MM.1S (cell line): Measurements from ENCODE around the gene KCNQ1.

Source experiments
- DNase-seq: peaks from one replicate; pipeline ENCODE4 v3.0.0-alpha.2; 2015
- H2AFZ ChIP-seq: fragments of 300-600 bp; sonication (generic); 2 replicates; pipeline ENCODE4 v1.6.0; 2016; ENCODE audit warnings: antibody characterized with exemption, low read length
- H3F3A ChIP-seq: fragments of 300-600 bp; sonication (generic); 2 replicates; pipeline ENCODE4 v1.6.1; 2016; ENCODE audit warnings: mild to moderate bottlenecking, antibody characterized with exemption, low read length, moderate library complexity, mixed read lengths; ENCODE audit not compliant: insufficient read depth
- H3K27ac ChIP-seq: fragments of 300-600 bp; sonication (generic); 2 replicates; pipeline ENCODE4 v1.5.1; 2016; ENCODE audit warnings: mild to moderate bottlenecking, low read length
- H3K27me3 ChIP-seq: fragments of 300-600 bp; sonication (generic); replicated peaks from 2 replicates; pipeline ENCODE4 v1.6.0; 2016; ENCODE audit warnings: low read length; ENCODE audit not compliant: insufficient read depth
- H3K36me3 ChIP-seq: fragments of 300-600 bp; sonication (generic); replicated peaks from 2 replicates; pipeline ENCODE4 v1.6.1; 2016; ENCODE audit warnings: mild to moderate bottlenecking, low read length, mixed read lengths; ENCODE audit not compliant: insufficient read depth
- H3K4me1 ChIP-seq: fragments of 300-600 bp; sonication (generic); 2 replicates; pipeline ENCODE4 v1.6.1; 2016; ENCODE audit warnings: low read length, mixed read lengths
- H3K4me2 ChIP-seq: fragments of 300-600 bp; sonication (generic); 2 replicates; pipeline ENCODE4 v1.6.0; 2016; ENCODE audit warnings: low read depth, low read length
- H3K4me3 ChIP-seq: fragments of 300-600 bp; sonication (generic); 2 replicates; pipeline ENCODE4 v1.5.1; 2016; ENCODE audit warnings: low read length, mixed read lengths
- H3K79me2 ChIP-seq: fragments of 300-600 bp; sonication (generic); 2 replicates; pipeline ENCODE4 v1.6.1; 2016; ENCODE audit warnings: mixed run types, low read length, mixed read lengths
- H3K9ac ChIP-seq: fragments of 300-600 bp; sonication (generic); 2 replicates; pipeline ENCODE4 v1.6.1; 2016; ENCODE audit warnings: low read length, mixed read lengths
- H3K9me2 ChIP-seq: fragments of 300-600 bp; sonication (generic); replicated peaks from 2 replicates; pipeline ENCODE4 v1.6.1; 2016; ENCODE audit warnings: mild to moderate bottlenecking, low read length, mixed read lengths; ENCODE audit not compliant: insufficient read depth
- H3K9me3 ChIP-seq: fragments of 300-600 bp; sonication (generic); replicated peaks from 2 replicates; pipeline ENCODE4 v1.6.1; 2016; ENCODE audit warnings: mild to moderate bottlenecking, low read length, mixed read lengths; ENCODE audit not compliant: insufficient read depth
- H4K20me1 ChIP-seq: fragments of 300-600 bp; sonication (generic); 2 replicates; pipeline ENCODE4 v1.6.1; 2016; ENCODE audit warnings: mild to moderate bottlenecking, low read length, moderate library complexity, mixed read lengths; ENCODE audit not compliant: insufficient read depth
- EZH2 ChIP-seq: fragments of 300-600 bp; sonication (generic); optimal IDR thresholded peaks from 2 replicates; pipeline ENCODE3; 2017; ENCODE audit warnings: low read depth, mild to moderate bottlenecking, antibody characterized with exemption, low read length, mixed read lengths
- EZH2phosphoT487 ChIP-seq: fragments of 300-600 bp; sonication (generic); IDR thresholded peaks from 2 replicates; pipeline ENCODE4 v1.6.1; 2018; ENCODE audit warnings: antibody characterized with exemption, low read length
- TF ChIP-seq, protein P1 (sequence below): fragments of 300-600 bp; sonication (generic); IDR thresholded peaks from 2 replicates; pipeline ENCODE4 v1.5.1; 2016; ENCODE audit warnings: antibody characterized with exemption, low read length, mixed read lengths

The KCNQ1 gene

DNA sequence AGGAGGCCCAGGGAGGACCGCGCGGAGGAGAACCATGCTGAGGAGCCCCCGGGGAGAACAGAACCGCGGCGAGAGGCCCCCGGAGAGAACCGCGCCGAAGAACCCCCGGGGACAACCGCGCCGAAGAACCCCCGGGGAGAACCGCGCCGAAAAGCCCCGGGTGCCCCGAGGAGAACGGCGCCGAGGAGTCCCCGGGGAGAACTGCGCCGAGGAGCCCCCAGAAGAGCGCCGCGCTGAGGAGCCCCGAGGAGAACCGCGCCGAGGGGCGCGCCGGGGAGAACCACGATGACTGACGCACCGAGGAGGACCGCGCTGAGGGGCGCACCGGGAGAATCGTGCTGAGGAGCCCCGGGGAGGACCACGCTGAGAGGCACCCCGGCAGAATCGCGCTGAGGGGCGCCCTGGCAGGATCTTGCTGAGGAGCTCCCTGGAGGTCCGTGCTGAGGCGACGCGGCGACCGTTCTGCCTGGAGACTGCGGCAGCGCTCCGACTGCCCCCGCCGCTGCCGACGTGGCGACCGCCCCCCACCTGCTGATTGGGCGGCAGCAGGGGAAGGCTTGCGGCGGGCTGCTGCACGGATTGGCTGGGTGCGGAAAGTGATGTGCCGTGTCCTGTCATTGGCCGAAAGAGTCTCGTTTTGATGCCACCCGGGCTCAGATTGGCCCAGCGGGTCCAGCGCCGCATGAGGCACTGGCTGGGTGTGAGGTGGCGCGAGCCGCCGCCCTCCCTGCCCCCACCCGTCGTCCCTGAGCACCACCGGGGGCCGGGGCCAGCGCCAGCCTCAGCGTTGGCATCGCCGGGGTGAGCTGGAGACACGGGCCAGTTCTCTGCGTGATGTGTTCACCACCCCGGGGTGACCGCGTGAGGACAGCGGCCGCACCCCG, 255.0 kb downstream of the KCNQ1 start, which contains the start of gene KCNQ1OT1:
KCNQ1OT1 (minus strand) TSS at position 464 of the 884 bp plus-strand sequence.
- H3K4me1 ChIP-seq, result no peaks in the 10 kb centered on the region
- DNase-seq, result peak; percentile 88
- peak within 1 kb of the TSS; percentile 75 for H3K4me3 ChIP-seq
- H3F3A ChIP-seq, result no peaks in the 10 kb centered on the region
- no peaks in the 10 kb centered on the region for H3K9me3 ChIP-seq
- H2AFZ ChIP-seq, result peak within 1 kb of the TSS; percentile 11; the same call in 1 of the 2 replicates
- H3K27me3 ChIP-seq, result no peaks in the 10 kb centered on the region
- H3K9me2 ChIP-seq, result no peaks in the 10 kb centered on the region
- peaks cover 50% of the 10 kb centered on the region for H3K79me2 ChIP-seq
- peak within 1 kb of the TSS; percentile 83 for H3K4me2 ChIP-seq
- no peak for TF ChIP-seq EZH2phosphoT487
- H3K9ac ChIP-seq, result peak within 1 kb of the TSS; percentile 93
- no peaks in the 10 kb centered on the region for H3K36me3 ChIP-seq
- peak within 1 kb of the TSS; percentile 72 for H3K27ac ChIP-seq
- H4K20me1 ChIP-seq, result no peaks in the 10 kb centered on the region

DNA sequence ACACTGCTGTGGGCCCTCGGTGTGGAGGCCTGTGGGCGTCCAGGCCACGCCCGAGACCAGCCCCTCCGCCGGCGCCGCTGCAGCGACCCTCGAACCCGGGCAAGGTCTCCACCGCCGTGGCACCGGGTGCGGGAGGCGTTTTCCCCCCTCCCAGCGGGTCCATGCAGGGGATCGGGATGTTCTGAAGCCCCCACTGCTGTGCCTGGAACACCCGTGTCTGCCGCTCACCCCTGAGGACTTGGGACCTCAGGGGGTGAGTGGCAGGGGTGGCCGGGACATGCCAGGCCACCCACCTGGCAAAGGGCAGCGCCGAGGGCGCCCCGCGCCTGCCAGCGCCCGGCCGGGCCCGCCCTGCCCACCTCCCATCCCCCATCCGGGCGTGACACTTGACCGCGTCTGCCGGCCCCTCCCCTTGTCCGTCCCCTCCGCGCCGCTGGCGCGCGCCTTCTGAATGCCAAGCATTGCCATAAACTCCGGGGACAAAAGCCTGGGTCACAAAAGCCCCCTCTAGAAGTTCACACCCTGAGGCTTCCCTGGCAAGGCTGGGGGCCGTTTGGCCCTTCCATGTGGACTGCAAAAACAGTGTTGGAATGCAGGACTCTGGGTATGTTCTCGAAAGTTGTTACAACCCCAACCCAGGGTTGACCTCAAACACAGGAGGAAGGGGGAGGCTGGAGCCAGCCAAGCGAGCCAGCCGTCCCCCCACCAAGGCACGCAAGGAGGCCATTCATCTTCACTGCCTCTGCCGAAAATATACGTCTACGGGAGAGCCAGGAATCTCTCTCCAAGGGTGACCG, 255.8 kb downstream of the KCNQ1 start:
- no peaks in the 10 kb centered on the region for H3K9me2 ChIP-seq
- peak overlapping the region; percentile 75 for H3K4me3 ChIP-seq
- H3K9ac ChIP-seq, result peak overlapping the region; percentile 93
- peak overlapping the region; percentile 83 for H3K4me2 ChIP-seq
- no peaks in the 10 kb centered on the region for H3K4me1 ChIP-seq
- peak overlapping the region; percentile 11; the same call in 1 of the 2 replicates for H2AFZ ChIP-seq
- peak; percentile 53 for DNase-seq
- H3K36me3 ChIP-seq, result no peaks in the 10 kb centered on the region
- peaks cover 41% of the 10 kb centered on the region for H3K79me2 ChIP-seq
- H3K9me3 ChIP-seq, result no peaks in the 10 kb centered on the region
- peak overlapping the region; percentile 72 for H3K27ac ChIP-seq
- no peaks in the 10 kb centered on the region for H4K20me1 ChIP-seq
- H3K27me3 ChIP-seq, result no peaks in the 10 kb centered on the region
- no peaks in the 10 kb centered on the region for H3F3A ChIP-seq
- TF ChIP-seq EZH2 (no peak), EZH2phosphoT487 (no peak)
- TF ChIP-seq, protein P1, sequence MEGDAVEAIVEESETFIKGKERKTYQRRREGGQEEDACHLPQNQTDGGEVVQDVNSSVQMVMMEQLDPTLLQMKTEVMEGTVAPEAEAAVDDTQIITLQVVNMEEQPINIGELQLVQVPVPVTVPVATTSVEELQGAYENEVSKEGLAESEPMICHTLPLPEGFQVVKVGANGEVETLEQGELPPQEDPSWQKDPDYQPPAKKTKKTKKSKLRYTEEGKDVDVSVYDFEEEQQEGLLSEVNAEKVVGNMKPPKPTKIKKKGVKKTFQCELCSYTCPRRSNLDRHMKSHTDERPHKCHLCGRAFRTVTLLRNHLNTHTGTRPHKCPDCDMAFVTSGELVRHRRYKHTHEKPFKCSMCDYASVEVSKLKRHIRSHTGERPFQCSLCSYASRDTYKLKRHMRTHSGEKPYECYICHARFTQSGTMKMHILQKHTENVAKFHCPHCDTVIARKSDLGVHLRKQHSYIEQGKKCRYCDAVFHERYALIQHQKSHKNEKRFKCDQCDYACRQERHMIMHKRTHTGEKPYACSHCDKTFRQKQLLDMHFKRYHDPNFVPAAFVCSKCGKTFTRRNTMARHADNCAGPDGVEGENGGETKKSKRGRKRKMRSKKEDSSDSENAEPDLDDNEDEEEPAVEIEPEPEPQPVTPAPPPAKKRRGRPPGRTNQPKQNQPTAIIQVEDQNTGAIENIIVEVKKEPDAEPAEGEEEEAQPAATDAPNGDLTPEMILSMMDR, result no peak

DNA sequence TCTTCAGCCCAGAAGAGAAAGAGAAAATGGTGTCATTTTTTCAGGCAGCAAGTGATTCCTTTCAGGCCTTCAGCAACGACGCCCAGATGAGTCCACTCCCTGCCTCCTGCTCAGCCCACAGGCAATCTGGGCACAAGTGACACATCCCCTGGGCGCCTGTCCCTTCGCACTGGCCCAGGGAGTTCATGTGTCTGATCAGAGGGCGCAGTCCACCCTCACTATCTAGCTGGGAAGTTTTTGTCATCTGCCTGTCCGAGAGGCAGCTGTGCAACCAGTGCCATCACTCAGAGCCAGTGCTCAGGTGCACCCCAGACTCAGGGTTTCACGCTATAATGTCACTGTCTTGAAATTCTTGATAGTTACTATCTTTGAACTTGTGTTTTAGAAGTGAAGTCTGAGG, 256.4 kb downstream of the KCNQ1 start:
- H3K36me3 ChIP-seq, result no peaks in the 10 kb centered on the region
- no peak overlapping the region; the same call in 1 of the 2 replicates for H3K4me2 ChIP-seq
- H3F3A ChIP-seq, result no peaks in the 10 kb centered on the region
- H3K9ac ChIP-seq, result no peak overlapping the region
- H3K27ac ChIP-seq, result no peak overlapping the region
- no peak for DNase-seq
- H3K4me3 ChIP-seq, result no peak overlapping the region
- no peaks in the 10 kb centered on the region for H3K4me1 ChIP-seq
- TF ChIP-seq EZH2phosphoT487, result no peak
- H4K20me1 ChIP-seq, result no peaks in the 10 kb centered on the region
- H3K9me3 ChIP-seq, result no peaks in the 10 kb centered on the region
- no peak overlapping the region for H2AFZ ChIP-seq
- no peaks in the 10 kb centered on the region for H3K27me3 ChIP-seq
- H3K9me2 ChIP-seq, result no peaks in the 10 kb centered on the region
- peaks cover 35% of the 10 kb centered on the region for H3K79me2 ChIP-seq

DNA sequence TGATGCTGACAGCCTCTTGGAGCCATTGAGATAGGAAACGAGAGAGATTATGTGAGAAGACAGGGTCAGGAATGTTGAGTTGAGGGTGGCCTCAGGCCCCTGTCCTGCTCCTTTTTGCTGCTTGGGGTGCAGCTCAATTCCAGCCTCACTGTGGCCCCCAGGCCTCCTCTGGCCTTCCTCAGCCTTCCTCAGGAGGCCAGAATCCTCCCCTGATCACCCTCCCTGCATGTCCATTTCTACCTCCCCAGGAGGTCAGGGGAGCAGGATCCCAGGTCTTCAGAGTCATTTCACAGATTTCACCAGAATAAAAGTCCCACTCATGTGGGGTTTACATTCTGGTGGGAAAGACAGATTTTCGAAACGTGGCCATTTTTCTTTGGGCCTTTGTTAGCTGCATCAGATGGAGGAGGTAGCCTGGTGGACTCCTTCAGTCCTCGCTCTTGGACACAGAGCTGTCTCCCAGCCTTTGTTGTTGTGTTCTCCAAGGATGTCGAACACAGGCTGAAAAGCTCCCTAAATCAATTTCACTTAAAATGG, 257.2 kb downstream of the KCNQ1 start:
- H3F3A ChIP-seq, result no peaks in the 10 kb centered on the region
- peaks cover 28% of the 10 kb centered on the region for H3K79me2 ChIP-seq
- H3K4me1 ChIP-seq, result no peaks in the 10 kb centered on the region
- no peaks in the 10 kb centered on the region for H3K9me2 ChIP-seq
- no peak overlapping the region for H3K4me2 ChIP-seq
- no peak overlapping the region for H3K9ac ChIP-seq
- H3K27me3 ChIP-seq, result no peaks in the 10 kb centered on the region
- no peaks in the 10 kb centered on the region for H3K9me3 ChIP-seq
- H3K36me3 ChIP-seq, result no peaks in the 10 kb centered on the region
- no peak for DNase-seq
- no peak overlapping the region for H2AFZ ChIP-seq
- H4K20me1 ChIP-seq, result no peaks in the 10 kb centered on the region
- no peak overlapping the region for H3K27ac ChIP-seq
- TF ChIP-seq, protein P1, result no peak
- TF ChIP-seq EZH2phosphoT487 (no peak), EZH2 (no peak)
- no peak overlapping the region for H3K4me3 ChIP-seq
